Measurements from ENCODE around the gene GPR6.

DNA sequence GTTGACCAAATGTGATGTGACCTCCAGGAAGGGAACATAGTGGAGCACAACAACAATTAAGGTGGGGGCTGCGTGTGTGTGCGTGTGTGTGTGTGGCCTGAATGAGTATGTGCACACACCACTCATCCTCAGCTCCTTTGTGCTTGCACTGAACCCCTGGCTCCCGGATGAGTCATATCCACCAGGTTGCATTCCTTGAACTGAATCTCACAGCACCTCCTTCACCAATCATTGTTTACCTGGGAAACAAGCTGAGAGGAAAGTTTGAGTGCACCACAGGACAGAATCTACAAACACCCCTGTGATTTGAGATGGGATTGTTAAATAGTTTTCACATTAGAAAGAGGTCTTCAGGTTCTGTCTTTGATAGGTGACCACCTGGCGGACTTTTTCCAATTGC, 33.7 kb upstream of the GPR6 start:
- TF ChIP-seq, protein P1, sequence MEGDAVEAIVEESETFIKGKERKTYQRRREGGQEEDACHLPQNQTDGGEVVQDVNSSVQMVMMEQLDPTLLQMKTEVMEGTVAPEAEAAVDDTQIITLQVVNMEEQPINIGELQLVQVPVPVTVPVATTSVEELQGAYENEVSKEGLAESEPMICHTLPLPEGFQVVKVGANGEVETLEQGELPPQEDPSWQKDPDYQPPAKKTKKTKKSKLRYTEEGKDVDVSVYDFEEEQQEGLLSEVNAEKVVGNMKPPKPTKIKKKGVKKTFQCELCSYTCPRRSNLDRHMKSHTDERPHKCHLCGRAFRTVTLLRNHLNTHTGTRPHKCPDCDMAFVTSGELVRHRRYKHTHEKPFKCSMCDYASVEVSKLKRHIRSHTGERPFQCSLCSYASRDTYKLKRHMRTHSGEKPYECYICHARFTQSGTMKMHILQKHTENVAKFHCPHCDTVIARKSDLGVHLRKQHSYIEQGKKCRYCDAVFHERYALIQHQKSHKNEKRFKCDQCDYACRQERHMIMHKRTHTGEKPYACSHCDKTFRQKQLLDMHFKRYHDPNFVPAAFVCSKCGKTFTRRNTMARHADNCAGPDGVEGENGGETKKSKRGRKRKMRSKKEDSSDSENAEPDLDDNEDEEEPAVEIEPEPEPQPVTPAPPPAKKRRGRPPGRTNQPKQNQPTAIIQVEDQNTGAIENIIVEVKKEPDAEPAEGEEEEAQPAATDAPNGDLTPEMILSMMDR (IDR thresholded peaks at IDR 0.05): no peak
- no peak for TF ChIP-seq POLR2A (IDR thresholded peaks at IDR 0.05)
